Loucy (cell line): ENCODE results near the gene ADTRP.

Experiments
- H2AFZ ChIP-seq: fragments of 200-600 bp; sonication (generic); 2 replicates; pipeline ENCODE4 v1.6.0; 2016; ENCODE audit warnings: antibody characterized with exemption, mild to moderate bottlenecking, low read length, moderate library complexity
- H3F3A ChIP-seq: fragments of 200-600 bp; 2 replicates; pipeline ENCODE4 v1.6.0; 2016; ENCODE audit warnings: antibody characterized with exemption, low read depth, mild to moderate bottlenecking
- H3K27me3 ChIP-seq: fragments of 200-600 bp; sonication (generic); 2 replicates; pipeline ENCODE4 v1.6.1; 2014; ENCODE audit warnings: low read length, mild to moderate bottlenecking; ENCODE audit not compliant: insufficient read depth, poor library complexity, severe bottlenecking
- H3K36me3 ChIP-seq: fragments of 200-600 bp; sonication (generic); 2 replicates; pipeline ENCODE4 v1.6.1; 2016; ENCODE audit warnings: low read length; ENCODE audit not compliant: insufficient read depth
- H3K4me1 ChIP-seq: fragments of 200-600 bp; sonication (generic); 2 replicates; pipeline ENCODE4 v1.5.1; 2014; ENCODE audit warnings: low read length, mild to moderate bottlenecking; ENCODE audit not compliant: insufficient read depth, poor library complexity, severe bottlenecking
- H3K4me2 ChIP-seq: fragments of 200-600 bp; sonication (generic); 2 replicates; pipeline ENCODE4 v1.6.0; 2014; ENCODE audit warnings: antibody characterized with exemption, low read length, low read depth, mild to moderate bottlenecking; ENCODE audit not compliant: poor library complexity, severe bottlenecking
- H3K4me3 ChIP-seq: fragments of 200-600 bp; sonication (generic); 2 replicates; pipeline ENCODE4 v1.5.1; 2014; ENCODE audit warnings: low read length, mild to moderate bottlenecking, mixed read lengths; ENCODE audit not compliant: poor library complexity, severe bottlenecking
- H3K79me2 ChIP-seq: fragments of 200-600 bp; sonication (generic); 2 replicates; pipeline ENCODE4 v1.6.1; 2014; ENCODE audit warnings: low read length; ENCODE audit not compliant: insufficient read depth
- H3K9ac ChIP-seq: fragments of 200-600 bp; sonication (generic); 2 replicates; pipeline ENCODE4 v1.6.0; 2014; ENCODE audit warnings: mild to moderate bottlenecking, low read depth, low read length, moderate library complexity; ENCODE audit not compliant: poor library complexity, severe bottlenecking
- H3K9me2 ChIP-seq: fragments of 200-600 bp; sonication (generic); replicated peaks from 2 replicates; pipeline ENCODE4 v1.6.1; 2016; ENCODE audit warnings: low read depth, low read length, mixed read lengths
- H3K9me3 ChIP-seq: fragments of 200-600 bp; sonication (generic); 2 replicates; pipeline ENCODE4 v1.6.1; 2014; ENCODE audit warnings: mild to moderate bottlenecking, antibody characterized with exemption, low read length, low read depth; ENCODE audit not compliant: insufficient read depth
- H4K20me1 ChIP-seq: fragments of 200-600 bp; sonication (generic); 2 replicates; pipeline ENCODE4 v1.6.0; 2014; ENCODE audit warnings: antibody characterized with exemption, low read length, mild to moderate bottlenecking; ENCODE audit not compliant: insufficient read depth, poor library complexity, severe bottlenecking
- EZH2phosphoT487 ChIP-seq: fragments of 200-600 bp; IDR thresholded peaks from 2 replicates; pipeline ENCODE4 v1.6.1; 2018; ENCODE audit warnings: antibody characterized with exemption, mild to moderate bottlenecking, moderate library complexity, borderline replicate concordance
- TF ChIP-seq, protein P1 (sequence below): fragments of 200-600 bp; sonication (generic); conservative IDR thresholded peaks from 2 replicates; pipeline ENCODE4 v1.5.1; 2014; ENCODE audit warnings: mild to moderate bottlenecking, antibody characterized with exemption, low read length

Gene ADTRP, protein sequence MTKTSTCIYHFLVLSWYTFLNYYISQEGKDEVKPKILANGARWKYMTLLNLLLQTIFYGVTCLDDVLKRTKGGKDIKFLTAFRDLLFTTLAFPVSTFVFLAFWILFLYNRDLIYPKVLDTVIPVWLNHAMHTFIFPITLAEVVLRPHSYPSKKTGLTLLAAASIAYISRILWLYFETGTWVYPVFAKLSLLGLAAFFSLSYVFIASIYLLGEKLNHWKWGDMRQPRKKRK

DNA sequence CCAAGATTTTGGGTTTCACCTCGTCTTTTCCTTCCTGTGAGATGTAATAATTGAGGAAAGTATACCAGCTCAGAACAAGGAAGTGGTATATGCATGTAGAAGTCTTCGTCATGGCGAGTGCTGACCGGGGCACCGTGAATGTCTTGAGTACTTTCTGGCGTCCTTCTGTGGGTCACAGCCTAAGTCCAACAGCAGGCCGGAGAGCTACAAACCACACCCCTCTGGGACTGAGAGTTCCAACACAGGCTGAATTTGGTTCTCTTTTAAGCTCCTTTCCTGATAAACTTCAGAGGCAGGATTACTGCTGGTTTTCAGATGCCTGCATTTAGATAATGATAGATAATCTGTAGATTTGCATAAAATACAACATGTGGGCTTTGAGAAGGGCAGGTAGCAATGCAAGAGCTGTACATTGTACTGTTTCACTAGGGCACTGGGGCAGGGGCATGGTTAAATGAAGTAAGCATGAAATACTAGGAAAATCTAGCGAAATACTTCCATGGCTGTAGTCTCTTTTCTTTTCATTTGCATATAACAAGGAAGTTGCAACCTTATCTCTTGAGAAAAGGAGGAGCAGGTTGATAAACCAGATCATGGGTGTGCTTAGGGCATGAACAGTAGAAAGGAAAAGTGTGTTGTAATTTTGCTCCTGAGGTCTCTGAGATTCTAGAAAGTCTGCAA lies at the start of gene ADTRP:
Gene ADTRP, minus strand, starts transcription at position 156 of the 681 bp plus-strand sequence. Its CDS starts 44 bp downstream, at position 112.
- Histone ChIP-seq H3K9me3 (no peaks in the 10 kb centered on the region), H3K27me3 (no peaks in the 10 kb centered on the region), H3F3A (no peaks in the 10 kb centered on the region), H3K36me3 (no peaks in the 10 kb centered on the region), H3K79me2 (no peaks in the 10 kb centered on the region), H3K9ac (no peak within 1 kb of the TSS), H3K4me2 (no peak within 1 kb of the TSS), H3K4me3 (no peak within 1 kb of the TSS), H4K20me1 (no peaks in the 10 kb centered on the region), H2AFZ (0 out of 2 replicates have a peak within 1 kb of the TSS, but pooled peaks have one; percentile 52), H3K9me2 (no peaks in the 10 kb centered on the region), H3K4me1 (peaks cover 11% of the 10 kb centered on the region)
- TF ChIP-seq, protein P1, sequence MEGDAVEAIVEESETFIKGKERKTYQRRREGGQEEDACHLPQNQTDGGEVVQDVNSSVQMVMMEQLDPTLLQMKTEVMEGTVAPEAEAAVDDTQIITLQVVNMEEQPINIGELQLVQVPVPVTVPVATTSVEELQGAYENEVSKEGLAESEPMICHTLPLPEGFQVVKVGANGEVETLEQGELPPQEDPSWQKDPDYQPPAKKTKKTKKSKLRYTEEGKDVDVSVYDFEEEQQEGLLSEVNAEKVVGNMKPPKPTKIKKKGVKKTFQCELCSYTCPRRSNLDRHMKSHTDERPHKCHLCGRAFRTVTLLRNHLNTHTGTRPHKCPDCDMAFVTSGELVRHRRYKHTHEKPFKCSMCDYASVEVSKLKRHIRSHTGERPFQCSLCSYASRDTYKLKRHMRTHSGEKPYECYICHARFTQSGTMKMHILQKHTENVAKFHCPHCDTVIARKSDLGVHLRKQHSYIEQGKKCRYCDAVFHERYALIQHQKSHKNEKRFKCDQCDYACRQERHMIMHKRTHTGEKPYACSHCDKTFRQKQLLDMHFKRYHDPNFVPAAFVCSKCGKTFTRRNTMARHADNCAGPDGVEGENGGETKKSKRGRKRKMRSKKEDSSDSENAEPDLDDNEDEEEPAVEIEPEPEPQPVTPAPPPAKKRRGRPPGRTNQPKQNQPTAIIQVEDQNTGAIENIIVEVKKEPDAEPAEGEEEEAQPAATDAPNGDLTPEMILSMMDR, result no peak
- no peak for TF ChIP-seq EZH2phosphoT487

DNA sequence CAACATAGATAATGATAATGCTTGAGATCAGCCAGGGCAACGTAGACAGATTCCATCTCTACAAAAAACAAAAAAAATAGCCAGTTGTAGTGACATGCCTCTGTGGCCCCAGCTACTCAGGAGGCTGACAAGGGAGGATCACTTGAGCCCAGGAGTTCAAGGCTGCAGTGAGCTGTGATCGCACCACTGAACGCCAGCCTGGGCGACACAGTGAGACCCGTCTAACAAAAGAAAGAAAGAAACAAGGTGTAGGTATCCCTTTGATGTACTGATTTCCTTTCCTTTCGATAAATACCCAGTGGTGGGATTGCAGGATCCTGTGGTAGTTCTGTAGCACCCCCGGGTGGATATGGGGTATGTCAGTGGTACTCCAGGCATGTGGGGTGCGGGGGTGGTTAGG lies 48.2 kb upstream of the ADTRP start:
- Histone ChIP-seq H3K9ac (no peak overlapping the region), H3K27me3 (no peaks in the 10 kb centered on the region), H2AFZ (no peak overlapping the region), H3K9me3 (no peaks in the 10 kb centered on the region), H3K4me2 (no peak overlapping the region), H4K20me1 (no peaks in the 10 kb centered on the region), H3K4me1 (no peaks in the 10 kb centered on the region), H3K79me2 (no peaks in the 10 kb centered on the region), H3K36me3 (no peaks in the 10 kb centered on the region), H3K4me3 (no peak overlapping the region), H3K9me2 (no peaks in the 10 kb centered on the region), H3F3A (no peaks in the 10 kb centered on the region)
- no peak for TF ChIP-seq EZH2phosphoT487
- TF ChIP-seq, protein P1, result no peak

DNA sequence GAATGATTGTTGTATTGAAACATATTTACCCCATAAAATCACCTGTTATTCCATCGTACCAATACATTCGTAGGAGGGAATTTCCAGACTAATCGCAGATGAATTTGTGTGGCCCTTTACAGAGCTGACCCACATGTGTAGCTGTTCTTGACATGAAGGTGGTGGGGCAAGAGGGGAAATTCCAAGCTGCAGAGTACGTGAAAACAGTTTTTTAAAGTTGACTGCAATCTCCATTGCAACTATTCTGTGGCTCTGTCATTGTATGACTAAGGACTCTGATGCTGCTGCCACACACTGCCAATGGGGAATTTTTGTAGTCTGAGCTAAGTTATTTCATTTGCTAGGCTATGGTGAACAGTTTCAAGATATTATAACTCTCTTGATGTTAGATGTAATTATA lies 46.4 kb upstream of the ADTRP start:
- no peaks in the 10 kb centered on the region for H3K4me1 ChIP-seq
- no peaks in the 10 kb centered on the region for H4K20me1 ChIP-seq
- TF ChIP-seq EZH2phosphoT487, result no peak
- H3K4me3 ChIP-seq, result no peak overlapping the region
- no peak overlapping the region for H3K4me2 ChIP-seq
- H3K36me3 ChIP-seq, result no peaks in the 10 kb centered on the region
- no peak overlapping the region for H3K9ac ChIP-seq
- no peaks in the 10 kb centered on the region for H3K79me2 ChIP-seq
- H3K9me2 ChIP-seq, result no peaks in the 10 kb centered on the region
- no peaks in the 10 kb centered on the region for H3K27me3 ChIP-seq
- H3K9me3 ChIP-seq, result no peaks in the 10 kb centered on the region
- H2AFZ ChIP-seq, result no peak overlapping the region
- no peaks in the 10 kb centered on the region for H3F3A ChIP-seq
